Loucy (cell line): ENCODE measurements around the gene HS3ST3B1.

Experiments
- EZH2phosphoT487 ChIP-seq: fragments of 200-600 bp; IDR thresholded peaks from 2 replicates; pipeline ENCODE4 v1.6.1; 2018; ENCODE audit warnings: antibody characterized with exemption, mild to moderate bottlenecking, moderate library complexity, borderline replicate concordance
- TF ChIP-seq, protein P1 (sequence below): fragments of 200-600 bp; sonication (generic); conservative IDR thresholded peaks from 2 replicates; pipeline ENCODE4 v1.5.1; 2014; ENCODE audit warnings: mild to moderate bottlenecking, antibody characterized with exemption, low read length

DNA sequence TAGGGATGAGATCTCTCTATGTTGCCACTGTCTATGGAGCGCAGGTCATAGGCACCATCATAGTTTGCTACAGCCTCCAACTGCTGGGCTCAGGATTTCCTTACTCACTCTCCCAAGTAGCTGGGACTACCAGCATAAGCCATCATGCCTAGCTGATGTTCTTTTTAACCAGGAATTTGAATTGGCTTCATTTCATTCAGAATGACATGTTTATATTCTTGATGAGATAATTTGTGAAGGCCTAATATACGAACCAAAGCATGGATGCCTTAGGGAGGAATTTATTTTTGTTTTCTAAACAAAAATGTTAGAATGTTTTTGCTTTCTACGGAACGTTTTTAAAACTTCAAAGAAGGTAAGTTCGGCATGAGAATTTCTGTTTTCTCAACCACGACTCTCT lies 71.6 kb downstream of the HS3ST3B1 start:
- TF ChIP-seq EZH2phosphoT487, result no peak
- TF ChIP-seq, protein P1, sequence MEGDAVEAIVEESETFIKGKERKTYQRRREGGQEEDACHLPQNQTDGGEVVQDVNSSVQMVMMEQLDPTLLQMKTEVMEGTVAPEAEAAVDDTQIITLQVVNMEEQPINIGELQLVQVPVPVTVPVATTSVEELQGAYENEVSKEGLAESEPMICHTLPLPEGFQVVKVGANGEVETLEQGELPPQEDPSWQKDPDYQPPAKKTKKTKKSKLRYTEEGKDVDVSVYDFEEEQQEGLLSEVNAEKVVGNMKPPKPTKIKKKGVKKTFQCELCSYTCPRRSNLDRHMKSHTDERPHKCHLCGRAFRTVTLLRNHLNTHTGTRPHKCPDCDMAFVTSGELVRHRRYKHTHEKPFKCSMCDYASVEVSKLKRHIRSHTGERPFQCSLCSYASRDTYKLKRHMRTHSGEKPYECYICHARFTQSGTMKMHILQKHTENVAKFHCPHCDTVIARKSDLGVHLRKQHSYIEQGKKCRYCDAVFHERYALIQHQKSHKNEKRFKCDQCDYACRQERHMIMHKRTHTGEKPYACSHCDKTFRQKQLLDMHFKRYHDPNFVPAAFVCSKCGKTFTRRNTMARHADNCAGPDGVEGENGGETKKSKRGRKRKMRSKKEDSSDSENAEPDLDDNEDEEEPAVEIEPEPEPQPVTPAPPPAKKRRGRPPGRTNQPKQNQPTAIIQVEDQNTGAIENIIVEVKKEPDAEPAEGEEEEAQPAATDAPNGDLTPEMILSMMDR, result no peak
